Endothelial cell of umbilical vein (primary cell): ENCODE data around the gene SAPCD2. TPM values are rescaled to one million over a fixed set of nuclear protein-coding genes. Genes with fewer than 3 reads are reported as not detected.

Experiments
- BruUV-seq: library from RNA; stranded (reverse); fragments of 400-500 nt; replicated peaks from 2 replicates; lab custom pipeline; 2021; lab: Mats Ljungman, UMichigan
- CTCF ChIA-PET: fragments of 300-600, 350-600 bp; sonication (Branson Sonifier 250); formaldehyde crosslinking; loops from one replicate; lab custom pipeline; 2021; ENCODE audit warnings: antibody characterized with exemption, inconsistent platforms; lab: Charles Lee
- POLR2A ChIA-PET: fragments of 300-600, 350-600 bp; sonication (Branson Sonifier 250); formaldehyde crosslinking; loops from one replicate; lab custom pipeline; 2021; ENCODE audit warnings: antibody characterized with exemption, inconsistent platforms; lab: Charles Lee
- DNase-seq: peaks from one replicate; pipeline ENCODE4 v3.0.0-alpha.2; 2011; ENCODE audit warnings: low read depth, low spot score
- FAIRE-seq: peaks from 2 replicates; lab custom pipeline; 2011; peaks lifted over from hg19 to GRCh38; lab: Jason Lieb, UNC
- H2AFZ ChIP-seq: 2 replicates; pipeline ENCODE4 v1.6.0; 2012; ENCODE audit warnings: low read depth, low read length, control low read depth, inconsistent platforms
- H3K27ac ChIP-seq: 2 replicates; pipeline ENCODE4 v1.5.1; 2011; ENCODE audit warnings: low read depth, mild to moderate bottlenecking, control low read depth, low read length, moderate library complexity; ENCODE audit not compliant: insufficient read depth
- H3K27me3 ChIP-seq, 2 experiments: 2 replicates each; pipeline versions ENCODE4 v1.6.0 to v1.6.1; 2011; ENCODE audit warnings: low read length in 2 of 2, mixed read lengths in 1 of 2; ENCODE audit not compliant: control insufficient read depth in 2 of 2, insufficient read depth in 2 of 2
- H3K36me3 ChIP-seq, 2 experiments: 2 replicates in 1 of 2; 3 replicates in 1 of 2; pipeline ENCODE4 v1.5.1; 2011; ENCODE audit warnings: low read length in 2 of 2, mild to moderate bottlenecking in 1 of 2, moderate library complexity in 1 of 2; ENCODE audit not compliant: control insufficient read depth in 2 of 2, insufficient read depth in 2 of 2; ENCODE audit errors: extremely low read depth in 1 of 2
- H3K4me1 ChIP-seq: 3 replicates; pipeline ENCODE4 v1.5.1; 2011; ENCODE audit warnings: mild to moderate bottlenecking, low read length; ENCODE audit not compliant: control insufficient read depth, insufficient read depth; ENCODE audit errors: extremely low read depth
- H3K4me2 ChIP-seq: 2 replicates; pipeline ENCODE4 v1.6.1; 2011; ENCODE audit warnings: low read length, control low read depth, mixed read lengths; ENCODE audit not compliant: insufficient read depth
- H3K4me3 ChIP-seq, 3 experiments: fragments of 200-600 bp in 1 of 3; sonication (generic), shearing (Covaris generic) in 1 of 3; replicated peaks in 1 of 3; 2 replicates each; pipeline ENCODE4 v1.5.1; 2011 to 2016; ENCODE audit warnings: control low read depth in 3 of 3, low read length in 3 of 3, mild to moderate bottlenecking in 2 of 3, inconsistent platforms in 1 of 3, low read depth in 1 of 3, moderate library complexity in 1 of 3; ENCODE audit not compliant: insufficient read depth in 1 of 3
- H3K79me2 ChIP-seq: 2 replicates; pipeline ENCODE4 v1.6.0; 2012; ENCODE audit warnings: low read length, inconsistent platforms; ENCODE audit not compliant: control insufficient read depth, insufficient read depth
- H3K9ac ChIP-seq: replicated peaks from 2 replicates; pipeline ENCODE3; 2011; ENCODE audit warnings: low read length, control low read depth; ENCODE audit not compliant: insufficient read depth; ENCODE audit errors: extremely low read depth
- H3K9me1 ChIP-seq: replicated peaks from 3 replicates; pipeline ENCODE4 v1.6.0; 2011; ENCODE audit warnings: mild to moderate bottlenecking, low read length; ENCODE audit not compliant: control insufficient read depth, insufficient read depth; ENCODE audit errors: extremely low read depth
- H3K9me3 ChIP-seq: replicated peaks from 2 replicates; pipeline ENCODE4 v1.5.1; 2012; ENCODE audit warnings: low read length, inconsistent platforms; ENCODE audit not compliant: control insufficient read depth, insufficient read depth
- H4K20me1 ChIP-seq: replicated peaks from 2 replicates; pipeline ENCODE3; 2011; ENCODE audit warnings: mild to moderate bottlenecking, low read length; ENCODE audit not compliant: control insufficient read depth, insufficient read depth; ENCODE audit errors: extremely low read depth
- EZH2 ChIP-seq: IDR thresholded peaks from 2 replicates; pipeline ENCODE4 v1.6.1; 2012; ENCODE audit warnings: borderline replicate concordance, low read depth, mild to moderate bottlenecking, moderate library complexity, low read length, inconsistent platforms; ENCODE audit not compliant: severe bottlenecking
- FOS ChIP-seq: IDR thresholded peaks from 2 replicates; pipeline ENCODE4 v1.6.1; 2011; ENCODE audit warnings: mild to moderate bottlenecking, low read length, moderate library complexity, borderline replicate concordance; ENCODE audit not compliant: insufficient read depth
- GATA2 ChIP-seq: IDR thresholded peaks from 2 replicates; pipeline ENCODE4 v1.7.0; 2011; ENCODE audit warnings: low read depth, mild to moderate bottlenecking, moderate library complexity, mixed read lengths, low read length; ENCODE audit not compliant: insufficient read length, insufficient read depth
- JUN ChIP-seq: IDR thresholded peaks from 2 replicates; pipeline ENCODE4 v1.6.1; 2011; ENCODE audit warnings: borderline replicate concordance, low read depth; ENCODE audit not compliant: insufficient read length, insufficient read depth
- MYC ChIP-seq: IDR thresholded peaks from one replicate; pipeline ENCODE4 v1.6.1; 2011; ENCODE audit warnings: mild to moderate bottlenecking, low read depth, low read length
- POLR2A ChIP-seq: IDR thresholded peaks from 2 replicates; pipeline ENCODE4 v1.6.1; 2012; ENCODE audit warnings: low read depth, mild to moderate bottlenecking, control low read depth, low read length
- POLR2AphosphoS5 ChIP-seq: IDR thresholded peaks from 2 replicates; pipeline ENCODE4 v1.6.1; 2012; ENCODE audit warnings: low read depth, mild to moderate bottlenecking, control low read depth, low read length, moderate library complexity; ENCODE audit not compliant: insufficient read depth
- dilution Hi-C: fragments of 300-500 bp; cut with MboI; formaldehyde crosslinking; loops from one replicate; pipeline ENCODE4 v1.15.0; 2019; ENCODE audit warnings: low sequenced_read_pairs; ENCODE audit not compliant: extremely low pct_ligation_motif_present
- intact Hi-C: fragments of 100-400 bp; cut with micrococcal nuclease; formaldehyde crosslinking; loops from one replicate; pipeline ENCODE4 v1.10.0; 2022
- polyA plus RNA-seq, 4 experiments: library from polyadenylated mRNA; depleted of rRNA in 3 of 4; stranded (reverse) in 3 of 4; unstranded in 1 of 4; fragments of >200 nt; gene quantifications; 2 replicates each; pipeline versions ENCODE4 v1.2.1 to v1.2.3, GENCODE V29; 2011 to 2012; ENCODE audit warnings: missing spikeins in 1 of 4
- total RNA-seq: library from RNA; stranded (reverse); gene quantifications from 2 replicates; pipeline ENCODE4 v1.2.3, GENCODE V29; 2021
- TF ChIP-seq, protein P1 (sequence below): IDR thresholded peaks from 2 replicates; pipeline ENCODE4 v1.6.1; 2011; ENCODE audit not compliant: insufficient read depth, insufficient read length
- TF ChIP-seq, protein P2 (sequence below), 2 donors: IDR thresholded peaks; 1 replicate in 1 of 2; 2 replicates in 1 of 2; pipeline ENCODE4 v1.5.1; 2011; ENCODE audit warnings: low read length in 2 of 2, mild to moderate bottlenecking in 2 of 2, moderate library complexity in 2 of 2, control low read depth in 1 of 2, inconsistent platforms in 1 of 2, low read depth in 1 of 2; ENCODE audit not compliant: insufficient read depth in 1 of 2; ENCODE audit errors: extremely low read depth in 1 of 2

Gene SAPCD2
- total and polyA plus RNA-seq, 2 donors (not counting 3 experiments of a cell fraction or from before 2014, with no cell fraction given) = 11.5 to 27.8 TPM

DNA sequence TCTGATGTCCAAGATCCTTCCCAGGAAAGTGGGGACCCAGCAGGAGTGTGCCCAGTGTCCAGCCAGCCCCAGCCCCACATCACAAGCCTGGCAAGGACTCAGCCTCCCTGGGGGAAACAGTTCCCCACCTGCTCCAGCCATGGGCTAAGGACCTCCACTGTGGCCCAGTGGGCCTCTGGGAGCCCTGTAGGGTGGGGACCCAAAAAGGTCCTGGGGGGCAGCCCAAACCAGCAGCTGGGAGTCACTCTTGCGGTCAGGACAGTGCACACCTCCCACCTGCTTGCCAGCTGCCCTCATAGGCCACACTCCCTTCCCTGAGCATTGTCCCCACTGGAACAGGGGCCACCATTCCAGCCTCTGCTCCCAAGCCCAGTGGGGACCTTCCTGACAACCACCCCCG is 44.0 kb downstream of the SAPCD2 start:
- Histone ChIP-seq H2AFZ (no peak overlapping the region), H3K79me2 (no peaks in the 10 kb centered on the region), H3K27me3 (no peaks in the 10 kb centered on the region), H3K9me1 (no peaks in the 10 kb centered on the region), H3K27ac (no peak overlapping the region), H4K20me1 (no peaks in the 10 kb centered on the region), H3K9ac (no peak overlapping the region), H3K4me2 (no peak overlapping the region), H3K9me3 (no peaks in the 10 kb centered on the region), H3K36me3 (no peaks in the 10 kb centered on the region), H3K4me1 (peaks cover 12% of the 10 kb centered on the region), H3K4me3 (no peak overlapping the region)
- CTCF ChIA-PET = interaction anchor here (1.5 to 4.5 kb wide), 4 partner anchors 9 to 249 kb away, joined by 3 to 28 read pairs (median 10); no protein-coding TSS in a partner anchor
- no TSS peak for BruUV-seq
- POLR2A ChIA-PET = no interaction called here
- TF ChIP-seq, protein P1, sequence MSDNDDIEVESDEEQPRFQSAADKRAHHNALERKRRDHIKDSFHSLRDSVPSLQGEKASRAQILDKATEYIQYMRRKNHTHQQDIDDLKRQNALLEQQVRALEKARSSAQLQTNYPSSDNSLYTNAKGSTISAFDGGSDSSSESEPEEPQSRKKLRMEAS = no peak
- TF ChIP-seq JUN (no peak), EZH2 (no peak), MYC (no peak), POLR2AphosphoS5 (no peak), GATA2 (no peak), FOS (no peak), POLR2A (no peak)
- TF ChIP-seq, protein P2, sequence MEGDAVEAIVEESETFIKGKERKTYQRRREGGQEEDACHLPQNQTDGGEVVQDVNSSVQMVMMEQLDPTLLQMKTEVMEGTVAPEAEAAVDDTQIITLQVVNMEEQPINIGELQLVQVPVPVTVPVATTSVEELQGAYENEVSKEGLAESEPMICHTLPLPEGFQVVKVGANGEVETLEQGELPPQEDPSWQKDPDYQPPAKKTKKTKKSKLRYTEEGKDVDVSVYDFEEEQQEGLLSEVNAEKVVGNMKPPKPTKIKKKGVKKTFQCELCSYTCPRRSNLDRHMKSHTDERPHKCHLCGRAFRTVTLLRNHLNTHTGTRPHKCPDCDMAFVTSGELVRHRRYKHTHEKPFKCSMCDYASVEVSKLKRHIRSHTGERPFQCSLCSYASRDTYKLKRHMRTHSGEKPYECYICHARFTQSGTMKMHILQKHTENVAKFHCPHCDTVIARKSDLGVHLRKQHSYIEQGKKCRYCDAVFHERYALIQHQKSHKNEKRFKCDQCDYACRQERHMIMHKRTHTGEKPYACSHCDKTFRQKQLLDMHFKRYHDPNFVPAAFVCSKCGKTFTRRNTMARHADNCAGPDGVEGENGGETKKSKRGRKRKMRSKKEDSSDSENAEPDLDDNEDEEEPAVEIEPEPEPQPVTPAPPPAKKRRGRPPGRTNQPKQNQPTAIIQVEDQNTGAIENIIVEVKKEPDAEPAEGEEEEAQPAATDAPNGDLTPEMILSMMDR (IDR thresholded peaks at IDR 0.05; ENCODE audit: extremely low read depth in 1 of 2, insufficient read depth in 1 of 2, low read depth in 1 of 2, low read length in 2 of 2) = no peak
- DNase-seq = no peak
- FAIRE-seq = no peak
- intact Hi-C loops = no loop called here
- dilution Hi-C loops = no loop called here
